GM19372 (cell line): Measurements from ENCODE around the gene TMCO4.
"Not testable (repeated sequence)": the region's sequence is repeated elsewhere in the genome, so short reads cannot be mapped to it uniquely, and the experiment has no call there.

Experiments
- ATAC-seq: cut with Tn5 transposase; IDR thresholded peaks from one replicate; pipeline ENCODE4 v1.9.1; 2021; ENCODE audit warnings: mild to moderate bottlenecking, low read depth, moderate library complexity; ENCODE audit not compliant: unreplicated experiment

TMCO4 gene

DNA sequence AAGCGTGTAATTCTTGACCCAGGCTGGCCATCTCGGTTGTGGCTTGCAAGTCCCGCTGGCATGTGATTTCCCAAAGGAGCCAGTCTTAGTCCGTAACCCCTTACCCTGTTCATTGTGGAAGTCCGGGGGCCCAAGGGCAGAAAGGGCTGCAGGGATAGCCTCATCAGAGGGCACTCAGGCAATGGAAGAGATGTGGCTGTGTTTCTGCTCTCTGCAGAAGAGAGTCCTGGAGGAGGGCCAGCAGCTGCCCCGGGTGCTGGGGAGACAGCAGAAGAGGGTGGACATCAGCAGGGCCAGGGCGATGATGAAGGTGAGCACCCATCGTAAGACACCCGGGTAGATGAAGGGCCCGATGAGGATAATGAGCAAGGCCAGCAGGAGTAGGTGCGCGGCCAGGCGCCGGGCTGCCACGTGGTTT, 14.5 kb upstream of the TMCO4 start:
- ATAC-seq = no peak

DNA sequence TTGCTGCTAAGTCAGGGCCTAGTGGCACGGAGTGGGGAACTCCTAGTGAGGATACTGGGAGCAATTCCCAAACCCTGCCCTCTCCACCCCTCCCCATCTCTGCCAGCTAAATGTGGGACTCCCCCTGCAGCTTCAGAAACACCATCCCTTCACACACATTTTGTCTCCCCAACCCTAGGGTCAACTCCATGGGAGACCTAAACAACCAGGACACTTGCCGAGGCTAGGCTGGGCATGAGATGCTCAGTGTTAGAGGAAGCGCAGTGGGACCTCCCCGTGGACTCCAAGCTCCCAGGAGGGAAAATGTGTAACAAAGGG, 13.9 kb upstream of the TMCO4 start:
- ATAC-seq = no peak

DNA sequence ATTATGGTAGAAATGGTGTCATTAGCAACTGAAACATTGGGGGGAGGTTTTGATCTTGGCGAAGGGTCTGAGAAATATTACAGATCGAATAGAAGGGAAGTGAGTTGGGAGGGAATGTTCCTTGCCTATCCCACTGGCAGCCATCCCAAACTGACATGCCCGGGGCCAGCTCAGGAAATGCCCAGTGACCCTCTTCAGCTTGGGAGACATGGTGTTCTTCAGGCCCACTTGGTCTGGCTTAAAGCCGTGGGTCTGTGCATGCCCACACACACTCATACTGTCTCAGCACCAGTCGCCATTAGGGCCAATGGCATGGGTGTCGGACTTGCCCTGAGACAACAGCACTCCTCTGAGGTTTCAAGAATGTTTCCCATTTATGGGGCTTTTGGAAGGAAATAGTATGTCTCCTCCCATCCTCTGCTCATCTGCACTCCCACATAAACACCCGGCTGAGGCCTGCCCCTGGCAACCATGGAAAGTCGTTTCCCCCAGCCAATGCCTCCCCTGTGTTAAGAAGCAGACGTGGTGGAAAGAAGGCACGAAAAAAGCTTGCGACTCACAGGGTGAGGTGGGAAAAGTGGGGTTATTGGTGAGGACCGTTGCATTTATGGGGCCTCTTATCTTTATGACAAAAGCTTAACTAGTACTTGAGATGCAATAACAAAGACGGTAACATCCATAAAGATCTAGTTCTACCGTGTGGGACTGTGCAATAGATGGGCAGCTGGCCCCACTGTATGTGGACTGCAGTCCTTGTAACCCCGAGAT, 13.3 kb upstream of the TMCO4 start:
- ATAC-seq = no peak

DNA sequence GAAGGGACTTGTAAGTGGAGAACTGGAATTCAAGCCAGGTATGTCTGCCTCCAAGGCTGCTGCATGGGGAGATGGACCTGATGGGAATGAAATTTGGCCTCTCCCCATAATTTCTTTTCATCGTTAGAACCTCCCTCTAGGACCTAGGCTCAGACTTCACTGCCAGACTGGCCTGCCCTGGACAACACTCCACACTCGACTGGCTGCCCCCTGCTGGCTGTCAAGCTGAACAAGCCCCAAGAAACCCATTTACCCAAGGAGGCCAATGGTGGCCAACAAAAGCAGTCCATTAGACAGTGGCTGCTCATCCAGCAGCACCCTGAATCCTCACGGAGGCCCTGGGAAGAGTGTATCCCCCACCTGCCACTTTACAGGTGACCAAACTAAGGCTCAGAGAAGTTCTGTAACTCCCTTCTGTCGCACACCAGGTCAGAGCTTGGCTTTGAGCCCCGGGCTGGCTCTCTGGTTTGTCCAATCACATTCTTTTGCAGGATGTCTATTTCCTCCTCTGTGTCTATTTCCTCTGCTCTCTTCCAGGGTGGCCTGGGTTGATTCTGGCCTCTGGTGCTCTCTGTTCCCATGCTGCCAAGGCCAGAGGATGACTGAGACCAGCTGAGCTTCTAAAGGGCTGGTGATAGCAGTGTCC, 11.6 kb upstream of the TMCO4 start:
- no peak for ATAC-seq

DNA sequence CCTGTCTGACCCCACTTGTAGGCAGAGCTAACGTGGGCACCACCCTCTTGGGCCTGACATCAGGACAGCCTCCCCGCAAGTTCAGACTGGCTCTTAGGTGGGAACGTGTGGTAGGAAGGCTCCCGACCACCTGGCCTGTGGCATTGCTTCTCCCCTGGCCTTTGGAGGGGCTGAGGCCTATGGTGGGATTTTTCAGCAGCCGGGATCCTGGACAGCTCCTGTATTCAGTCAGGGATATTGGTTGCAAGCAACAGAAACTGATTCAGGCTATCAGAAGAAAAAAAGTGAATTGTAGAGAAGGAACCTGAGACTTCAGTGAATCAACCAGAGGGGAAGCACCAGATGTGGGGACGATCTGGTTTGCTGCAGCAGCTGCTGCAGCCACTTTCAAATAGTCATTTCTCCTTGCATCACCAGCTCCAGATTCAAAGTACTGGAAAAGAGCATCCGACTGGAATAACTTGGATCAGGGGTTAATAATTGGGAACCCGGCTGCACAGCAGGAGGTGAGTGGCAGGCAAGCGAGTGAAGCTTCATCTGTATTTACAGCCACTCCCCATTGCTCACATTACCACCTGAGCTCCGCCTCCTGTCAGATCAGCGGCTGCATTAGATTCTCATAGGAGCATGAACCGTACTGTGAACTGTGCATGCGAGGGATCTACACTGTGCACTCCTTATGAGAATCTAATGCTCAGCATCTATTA, 9.5 kb upstream of the TMCO4 start:
- ATAC-seq = no peak

DNA sequence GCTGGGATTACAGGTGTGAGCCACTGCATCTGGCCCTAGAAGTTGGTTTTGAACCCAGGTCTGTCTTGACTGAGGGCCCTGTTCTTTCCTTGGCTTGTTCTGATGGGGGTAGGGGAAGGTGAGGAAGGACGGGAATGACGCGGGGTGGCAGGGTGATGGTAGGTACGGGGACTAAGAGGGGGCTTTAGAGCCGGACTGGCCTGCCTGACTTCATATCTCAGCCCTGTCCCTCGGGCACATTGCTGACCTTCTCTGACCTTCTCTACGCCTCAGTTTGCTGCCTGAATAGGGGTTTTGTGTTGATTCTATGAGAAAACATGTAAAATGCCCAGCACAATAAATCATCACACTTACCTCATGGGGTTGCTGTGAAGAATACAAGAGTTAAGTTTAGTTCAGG, 8.6 kb upstream of the TMCO4 start:
- ATAC-seq = no peak

DNA sequence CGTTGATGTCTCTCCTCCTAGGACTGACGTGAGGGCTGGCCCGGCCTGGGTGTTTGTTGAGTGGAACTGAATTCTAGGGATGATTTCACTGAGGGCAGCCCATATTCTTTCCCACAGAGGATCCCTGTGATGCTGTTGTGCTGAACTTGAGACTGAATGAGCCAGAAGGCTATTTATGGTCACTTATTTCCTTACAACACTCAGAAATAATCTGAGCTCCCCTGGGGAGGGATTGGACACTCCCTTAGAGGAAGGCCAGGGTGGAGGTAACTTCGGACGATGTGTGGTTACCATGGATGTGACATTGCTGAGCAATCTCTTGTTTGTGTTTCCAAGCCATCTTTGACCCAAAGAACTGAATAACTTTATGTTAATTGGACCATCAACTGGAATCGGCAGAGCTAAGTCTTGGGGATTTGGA, 5.1 kb upstream of the TMCO4 start:
- ATAC-seq = no peak

DNA sequence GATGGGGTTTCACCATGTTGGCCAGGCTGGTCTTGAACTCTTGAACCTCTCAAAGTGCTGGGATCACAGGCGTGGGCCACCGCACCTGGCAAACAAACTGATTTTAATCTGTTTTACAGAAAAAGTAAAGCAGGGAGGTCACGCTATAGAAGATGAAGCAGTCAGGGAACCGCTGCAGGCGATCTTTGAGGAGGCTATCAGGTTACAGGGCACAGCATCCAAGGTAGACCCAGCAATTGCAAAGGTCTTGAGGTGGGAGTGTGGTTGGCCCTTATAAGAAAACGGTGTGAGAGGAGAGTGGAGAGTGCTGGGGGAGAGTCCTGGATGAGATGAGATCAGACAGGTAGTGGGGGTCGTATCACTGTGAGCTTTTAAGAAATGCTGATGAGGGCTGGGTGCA, 2.6 kb upstream of the TMCO4 start:
- no peak for ATAC-seq

DNA sequence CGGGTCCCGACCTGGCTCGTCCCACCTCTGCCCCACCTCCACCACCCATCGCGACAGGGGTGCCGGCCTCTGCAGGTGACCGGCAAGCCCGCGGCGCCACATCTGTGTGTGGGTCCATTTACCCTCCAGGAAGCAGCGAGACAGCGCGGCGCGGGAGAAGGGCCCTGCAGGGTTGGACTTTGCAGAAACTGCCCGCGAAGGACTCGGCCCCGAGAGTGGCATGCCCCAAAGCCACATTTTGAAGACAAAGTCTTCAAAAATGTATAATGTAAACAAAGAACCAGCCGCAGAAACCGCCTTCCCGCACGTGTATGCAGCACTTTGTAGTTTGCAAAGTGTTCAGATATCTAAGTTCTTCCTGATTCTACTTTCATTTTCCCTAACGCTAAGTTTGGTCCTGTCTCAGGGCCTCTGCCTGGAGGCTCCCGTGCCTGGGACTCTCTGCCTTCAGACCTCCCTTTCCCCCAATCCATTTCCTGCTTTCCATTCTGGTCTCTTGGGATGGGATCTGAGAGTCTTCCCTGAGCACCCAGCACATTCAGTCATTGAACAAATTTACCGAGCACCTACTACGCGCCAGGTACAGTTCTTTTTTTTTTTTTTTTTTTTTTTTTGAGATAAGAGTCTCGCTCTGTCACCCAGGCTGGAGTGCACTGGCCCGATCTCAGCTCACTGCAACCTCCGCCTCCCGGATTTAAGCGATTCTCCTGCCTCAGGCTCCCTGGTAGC, 524 bp upstream of the TMCO4 start:
- ATAC-seq = peak; percentile 44

DNA sequence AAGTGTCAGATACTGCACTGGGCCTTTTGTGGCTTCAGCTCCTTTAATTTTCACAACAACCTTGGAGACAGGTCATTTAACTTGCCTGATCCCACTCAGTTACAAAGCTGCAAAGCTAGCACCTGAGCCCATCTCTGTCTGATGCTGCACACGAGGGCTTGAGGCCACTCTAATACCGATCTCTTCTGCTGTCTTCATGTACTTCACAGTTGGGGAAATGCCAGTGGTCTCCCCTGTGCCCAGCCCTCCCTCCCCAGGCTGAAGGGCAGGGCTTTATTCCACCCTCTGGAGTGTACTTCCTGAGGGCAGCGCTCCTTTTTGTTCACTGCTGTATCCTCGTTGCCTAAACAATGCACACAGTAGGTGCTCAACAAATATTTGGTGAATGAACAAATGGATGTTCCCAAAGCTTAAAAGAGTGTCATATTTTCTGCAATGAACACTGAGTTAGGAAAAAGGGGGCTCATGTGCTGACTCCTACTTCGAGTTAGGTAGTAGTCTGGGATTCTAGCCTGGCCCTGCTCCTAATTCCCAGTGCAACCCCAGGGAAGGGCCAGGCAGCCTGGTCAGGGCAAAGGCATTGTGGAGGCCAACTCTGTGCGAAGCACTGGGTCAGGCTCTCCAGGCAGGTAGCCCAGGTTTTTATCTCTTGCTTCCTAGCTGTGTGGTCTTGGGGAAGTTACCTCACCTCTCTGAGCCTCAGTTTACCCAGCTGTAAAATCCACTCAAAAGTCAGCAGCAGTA, 1.1 kb downstream of the TMCO4 start:
- no peak for ATAC-seq

DNA sequence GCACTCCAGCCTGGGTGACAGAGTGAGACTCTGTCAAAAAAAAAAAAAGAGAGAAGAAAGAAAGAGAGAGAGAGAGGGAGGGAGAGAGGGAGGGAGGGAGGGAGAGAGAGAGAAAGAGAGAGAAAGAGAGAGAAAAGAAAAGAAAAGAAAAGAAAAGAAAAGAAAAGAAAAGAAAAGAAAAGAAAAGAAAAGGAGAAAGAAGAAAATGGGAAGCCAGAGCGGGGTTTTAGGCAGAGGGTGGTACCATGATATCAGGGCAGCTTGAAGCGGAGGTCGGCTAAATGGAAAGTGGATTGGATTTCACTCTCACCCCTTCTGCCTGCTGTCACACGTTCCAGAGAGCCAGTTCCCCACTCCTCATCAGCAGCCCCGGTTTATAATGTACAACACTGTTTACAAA, 1.9 kb downstream of the TMCO4 start:
- no peak for ATAC-seq

DNA sequence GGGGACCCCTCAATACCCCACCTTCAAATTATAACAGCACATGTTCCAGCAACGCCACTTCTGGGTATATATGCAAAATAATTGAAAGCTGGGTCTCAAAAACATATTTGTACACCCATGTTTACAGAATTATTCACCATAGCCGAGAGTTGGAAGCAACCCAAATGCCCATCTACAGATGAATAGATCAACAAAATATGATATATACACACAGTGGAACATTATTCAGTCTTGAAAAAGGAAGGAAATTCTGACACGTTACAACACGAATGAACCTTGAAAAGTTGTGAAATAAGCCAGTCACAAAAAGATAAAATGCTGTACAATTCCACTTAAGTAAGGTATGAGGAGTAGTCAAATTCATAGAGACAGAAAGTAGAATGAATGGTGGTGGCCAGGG, 5.1 kb downstream of the TMCO4 start:
- ATAC-seq = no peak

DNA sequence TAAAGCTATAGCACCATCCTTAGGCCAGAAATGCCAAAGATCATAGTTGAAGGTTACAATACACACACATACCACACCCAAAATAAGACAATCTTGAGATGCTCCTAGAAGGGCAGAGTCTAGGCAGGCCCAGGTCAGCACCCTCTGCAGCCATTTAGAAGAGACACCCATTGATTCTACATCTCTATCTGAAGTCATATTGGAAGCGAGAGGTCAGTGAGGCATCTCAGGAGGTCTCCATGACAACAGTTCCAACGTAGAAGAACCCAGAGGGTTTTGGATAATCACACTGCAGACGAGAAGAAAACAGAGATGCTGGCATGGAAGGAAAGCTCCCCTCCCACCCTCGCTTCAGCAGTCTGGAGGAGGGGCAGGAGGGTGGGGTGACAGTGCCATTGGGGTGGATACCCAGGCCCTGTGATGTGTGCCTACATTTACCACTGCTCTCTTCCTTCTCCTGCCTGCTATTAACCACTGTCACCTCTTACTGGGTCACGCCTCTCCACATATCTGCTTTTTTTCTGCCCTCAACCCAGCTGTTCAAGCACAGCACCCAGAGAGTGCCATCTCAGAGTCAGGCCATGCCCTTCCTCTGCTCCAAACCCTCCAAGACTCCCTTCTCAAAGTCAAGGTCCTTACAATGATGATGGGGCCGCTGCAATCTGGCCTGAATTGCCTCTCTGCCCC, 6.2 kb downstream of the TMCO4 start:
- ATAC-seq = no peak

DNA sequence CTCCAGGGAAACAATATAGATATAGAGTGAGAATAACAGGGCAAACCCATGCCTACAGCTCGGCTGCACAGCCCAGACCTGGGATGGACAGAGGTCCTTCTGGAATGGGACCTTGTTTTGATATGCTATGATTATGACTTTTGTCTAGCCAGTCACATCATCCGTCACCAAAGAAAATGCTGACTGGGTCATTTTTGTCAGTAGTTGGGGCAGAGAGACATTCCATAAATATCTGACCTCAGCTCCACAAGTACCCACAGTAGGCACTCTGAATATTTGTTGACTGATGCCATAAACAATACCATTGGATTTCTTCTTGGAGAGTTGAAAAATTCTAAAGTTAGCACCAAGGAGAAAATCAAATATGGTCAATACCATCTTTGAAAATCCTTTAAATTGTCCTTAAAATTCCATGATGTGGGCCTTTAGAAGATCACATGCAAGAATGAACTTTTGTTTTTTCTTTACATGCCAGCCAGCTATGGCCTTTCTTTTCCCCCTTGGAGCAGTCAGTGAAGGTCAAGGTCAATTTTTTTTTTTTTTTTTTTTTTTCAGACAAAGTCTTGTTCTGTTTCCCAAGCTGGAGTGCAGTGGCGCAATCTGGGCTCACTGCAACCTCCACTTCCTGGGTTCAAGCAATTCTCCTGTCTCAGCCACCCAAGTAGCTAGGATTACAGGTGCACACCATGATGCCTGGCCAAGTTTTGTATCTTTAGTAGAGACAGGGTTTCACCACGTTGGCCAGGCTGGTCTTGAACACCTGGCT, 7.3 kb downstream of the TMCO4 start:
- no peak for ATAC-seq

DNA sequence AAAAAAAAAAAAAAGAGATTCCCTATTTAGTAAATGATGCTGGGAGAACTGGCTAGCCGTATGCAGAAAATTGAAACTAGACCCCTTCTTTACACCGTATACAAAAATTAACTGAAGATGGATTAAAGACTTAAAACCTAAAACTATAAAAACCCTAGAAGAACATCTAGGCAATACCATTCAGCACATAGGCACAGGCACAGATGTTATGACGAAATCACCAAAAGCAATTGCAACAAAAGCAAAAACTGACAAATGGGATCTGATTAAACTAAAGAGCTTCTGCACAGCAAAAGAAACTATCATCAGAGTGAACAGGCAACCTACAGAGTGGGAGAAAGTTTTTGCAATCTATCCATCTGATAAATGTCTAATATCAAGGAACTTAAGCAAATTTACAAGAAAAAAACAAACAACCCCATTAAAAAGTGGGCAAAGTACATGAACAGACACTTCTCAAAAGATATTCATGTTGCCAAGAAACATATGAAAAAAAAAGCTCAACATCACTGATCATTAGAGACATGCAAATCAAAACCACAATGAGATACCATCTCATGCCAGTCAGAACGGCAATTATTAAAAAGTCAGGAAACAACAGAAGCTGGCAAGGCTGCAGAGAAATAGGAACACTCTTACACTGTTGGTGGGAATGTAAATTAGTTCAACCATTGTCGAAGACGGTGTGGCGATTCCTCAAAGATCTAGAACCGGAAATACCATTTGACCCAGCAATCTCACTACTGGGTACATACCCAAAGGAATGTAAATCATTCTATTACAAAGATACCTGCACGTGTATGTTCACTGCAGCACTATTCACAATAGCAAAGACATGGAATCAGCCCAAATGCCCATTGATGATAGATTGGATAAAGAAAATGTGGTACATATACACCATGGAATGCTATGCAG, 9.4 kb downstream of the TMCO4 start:
- not testable (repeated sequence) for ATAC-seq

DNA sequence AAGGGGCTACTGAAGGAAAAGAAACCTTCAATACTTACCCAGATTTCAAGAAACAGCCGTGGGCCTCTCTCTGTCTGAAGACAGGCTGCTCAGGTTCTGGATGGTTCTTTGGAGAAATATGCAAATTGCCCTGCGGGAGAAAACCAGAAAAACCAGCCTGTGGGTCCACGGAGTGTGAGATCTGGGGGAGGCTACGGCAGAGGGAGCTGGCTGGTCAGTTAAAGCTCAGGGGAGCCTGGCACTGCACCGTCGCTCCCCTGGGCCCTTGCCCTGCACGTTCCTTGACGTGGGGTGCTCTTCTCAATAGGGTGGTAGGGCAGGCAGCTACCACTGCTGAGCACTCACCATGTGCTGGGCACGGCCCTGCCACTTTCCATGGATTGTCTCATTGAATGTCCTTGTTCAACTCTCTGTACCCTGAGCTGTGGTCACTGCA, 12.7 kb downstream of the TMCO4 start:
- no peak for ATAC-seq

DNA sequence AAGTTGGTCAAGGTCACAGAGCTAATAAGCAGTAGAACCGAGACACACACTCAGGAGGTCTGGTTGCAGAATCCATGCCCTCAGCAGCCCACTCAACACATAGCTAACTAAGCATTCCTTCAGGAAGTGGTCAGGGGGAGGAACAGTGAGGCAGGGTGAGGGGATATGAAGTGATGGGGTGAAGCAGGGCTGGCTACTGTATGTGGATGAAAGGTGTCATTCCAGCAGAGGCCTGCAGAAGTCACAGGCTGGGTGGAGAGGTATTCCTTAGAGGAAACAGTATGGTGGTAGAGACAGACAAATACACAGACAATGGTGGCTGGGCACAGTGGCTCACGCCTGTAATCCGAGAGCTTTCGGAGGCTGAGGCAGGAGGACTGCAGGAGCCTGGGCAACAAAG, 14.1 kb downstream of the TMCO4 start:
- no peak for ATAC-seq

DNA sequence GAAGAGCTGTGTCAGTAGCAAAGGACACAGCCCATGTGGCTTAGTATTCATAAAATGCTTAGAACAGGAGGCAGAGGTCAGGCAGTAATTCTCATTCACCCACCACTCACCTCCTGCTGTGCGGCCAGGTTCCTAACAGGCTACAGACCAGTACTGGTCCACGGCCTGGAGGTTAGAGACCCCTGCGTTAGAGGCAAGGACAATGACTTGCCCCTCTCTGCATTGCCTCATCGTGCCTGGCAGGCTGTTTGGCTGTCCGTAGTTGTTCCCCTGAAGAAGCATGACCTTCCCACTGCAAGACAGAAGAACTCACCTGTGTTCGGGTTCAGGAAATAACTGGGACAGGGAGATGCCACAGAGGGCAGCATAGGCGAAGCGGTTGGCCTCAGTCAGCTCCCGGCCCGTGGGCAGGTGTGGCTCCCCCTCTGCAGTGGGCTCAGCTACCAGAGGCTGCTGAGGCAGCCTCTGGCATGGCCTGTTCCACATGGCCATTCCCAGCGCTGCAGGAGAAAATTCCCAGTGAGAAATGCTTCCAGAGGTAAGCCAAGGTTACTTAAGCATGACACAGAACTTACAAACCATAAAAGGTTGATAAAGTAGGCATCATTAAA, 19.3 kb downstream of the TMCO4 start:
- ATAC-seq = no peak
